ENCODE data around the gene ZNF426. TPM values are rescaled to one million over a fixed set of nuclear protein-coding genes. Genes with fewer than 3 reads are reported as not detected.

The ZNF426 gene
- total and polyA plus RNA-seq, 10 donors: 1.7 to 22.7 (median 14.6) TPM

DNA sequence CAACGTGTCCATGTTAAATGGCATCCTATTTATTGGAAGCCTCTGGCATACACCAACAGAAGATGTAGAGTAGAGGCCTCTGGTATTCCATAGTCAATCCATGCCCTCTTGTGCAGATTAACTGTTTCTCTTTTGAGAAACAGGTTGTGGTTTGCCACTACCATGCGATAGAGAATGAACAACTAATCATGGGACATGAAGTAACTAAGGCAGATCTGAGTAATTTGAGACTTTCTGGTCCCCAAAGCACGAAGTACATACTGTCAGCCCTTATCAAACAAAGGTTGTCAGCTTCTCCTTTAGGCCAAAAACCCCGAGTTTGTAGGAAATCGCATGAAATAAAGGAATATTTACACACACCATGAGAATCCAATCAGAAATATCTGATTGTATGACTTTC lies 42.3 kb upstream of the ZNF426 start:
- DNase-seq: no peak
- Histone ChIP-seq H3K4me1 (peaks cover 19 to 46% (median 28%) of the 10 kb centered on the region in 6 donors), H3K27me3 (replicated peaks in 1 of 7) (no peaks in the 10 kb centered on the region), H3K4me3 (no peak overlapping the region), H3K27ac (no peak overlapping the region), H3K36me3 (peaks cover 0 to 61% (median 17%) of the 10 kb centered on the region in 6 donors), H3K9me3 (peaks cover 22 to 67% (median 55%) of the 10 kb centered on the region in 8 donors)
- intact Hi-C loops (cut with DNase I; ENCODE audit: low total_unique reads): loop anchor here (10.0 kb wide), 1 partner anchor 266 kb away; no protein-coding TSS in a partner anchor
- no peak for TF ChIP-seq CTCF (IDR thresholded peaks at IDR 0.05 in 8 of 11, conservative IDR thresholded peaks at IDR 0.05 in 3 of 11)
- TF ChIP-seq POLR2AphosphoS5 (IDR thresholded peaks at IDR 0.05): no peak
- TF ChIP-seq POLR2A (IDR thresholded peaks at IDR 0.05): no peak
- WGBS, 5 donors: 81 to 90% (median 85%) methylated on average over 5 of the region's 5 CpGs

DNA sequence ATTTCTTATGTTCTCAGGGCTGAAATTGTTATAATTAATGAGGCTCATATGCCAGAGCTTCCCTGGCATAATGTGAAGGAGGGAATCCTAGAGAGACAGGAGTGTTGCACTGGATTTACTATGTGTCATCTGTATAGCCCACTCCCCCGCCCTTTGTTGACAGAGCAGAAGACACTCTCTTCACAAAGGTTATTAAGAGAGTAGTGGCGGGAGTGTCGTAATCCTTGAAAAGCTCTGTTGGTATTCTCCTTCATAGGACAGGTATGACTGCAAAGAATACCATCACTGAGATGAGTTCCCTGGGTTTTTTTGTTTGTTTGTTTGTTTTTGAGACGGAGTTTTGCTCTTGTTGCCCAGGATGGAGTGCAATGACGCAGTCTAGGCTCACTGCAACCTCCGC lies 31.8 kb upstream of the ZNF426 start:
- H3K36me3 ChIP-seq: peaks cover 37 to 100% (median 69%) of the 10 kb centered on the region in 6 donors
- no peak for DNase-seq
- peaks cover 85 to 100% (median 100%) of the 10 kb centered on the region in 8 donors for H3K9me3 ChIP-seq
- TF ChIP-seq POLR2AphosphoS5 (IDR thresholded peaks at IDR 0.05) (no peak), POLR2A (IDR thresholded peaks at IDR 0.05) (no peak), CTCF (IDR thresholded peaks at IDR 0.05 in 8 of 11, conservative IDR thresholded peaks at IDR 0.05 in 3 of 11) (no peak)
- peak overlapping the region in 1 of 8 donors; percentile 11 for H3K4me3 ChIP-seq
- no peaks in the 10 kb centered on the region for H3K27me3 ChIP-seq (replicated peaks in 1 of 7)
- intact Hi-C loops (cut with DNase I; ENCODE audit: low total_unique reads): no loop called here
- H3K27ac ChIP-seq: no peak overlapping the region
- WGBS, 5 donors: 92 to 98% (median 98%) methylated on average over 6 of the region's 6 CpGs
- H3K4me1 ChIP-seq: no peaks in the 10 kb centered on the region

DNA sequence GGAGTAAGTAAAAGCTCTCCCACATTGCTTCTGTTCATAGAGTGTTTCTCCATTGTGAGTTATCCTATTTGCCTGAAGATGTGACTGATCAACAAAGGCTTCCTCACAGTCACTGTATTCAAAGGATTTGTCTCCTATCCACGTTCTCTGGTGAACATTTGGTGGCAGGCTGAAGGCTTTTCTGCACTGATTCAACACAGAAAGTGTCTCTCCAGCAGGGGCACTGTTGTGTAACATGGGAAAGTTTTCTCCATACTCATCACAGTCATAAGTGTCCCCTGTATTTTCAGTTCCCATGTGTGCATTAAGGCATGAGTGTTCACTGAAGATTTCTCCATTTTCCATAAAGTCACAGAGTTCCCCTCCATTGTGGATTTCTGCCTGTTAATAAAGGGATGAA lies 28.3 kb upstream of the ZNF426 start:
- TF ChIP-seq POLR2AphosphoS5 (IDR thresholded peaks at IDR 0.05) (no peak), POLR2A (IDR thresholded peaks at IDR 0.05) (no peak), CTCF (IDR thresholded peaks at IDR 0.05 in 8 of 11, conservative IDR thresholded peaks at IDR 0.05 in 3 of 11) (no peak)
- DNase-seq: no peak
- WGBS, 5 donors: 90 to 96% (median 93%) methylated on average over 1 of the region's 1 CpG
- Histone ChIP-seq H3K27me3 (replicated peaks in 1 of 7) (no peaks in the 10 kb centered on the region), H3K4me3 (peak overlapping the region in 1 of 8 donors; percentile 2), H3K27ac (no peak overlapping the region), H3K36me3 (peaks cover 55 to 100% (median 84%) of the 10 kb centered on the region in 6 donors), H3K4me1 (no peaks in the 10 kb centered on the region), H3K9me3 (peaks cover 83 to 100% (median 100%) of the 10 kb centered on the region in 8 donors)
- intact Hi-C loops (cut with DNase I; ENCODE audit: low total_unique reads): no loop called here

DNA sequence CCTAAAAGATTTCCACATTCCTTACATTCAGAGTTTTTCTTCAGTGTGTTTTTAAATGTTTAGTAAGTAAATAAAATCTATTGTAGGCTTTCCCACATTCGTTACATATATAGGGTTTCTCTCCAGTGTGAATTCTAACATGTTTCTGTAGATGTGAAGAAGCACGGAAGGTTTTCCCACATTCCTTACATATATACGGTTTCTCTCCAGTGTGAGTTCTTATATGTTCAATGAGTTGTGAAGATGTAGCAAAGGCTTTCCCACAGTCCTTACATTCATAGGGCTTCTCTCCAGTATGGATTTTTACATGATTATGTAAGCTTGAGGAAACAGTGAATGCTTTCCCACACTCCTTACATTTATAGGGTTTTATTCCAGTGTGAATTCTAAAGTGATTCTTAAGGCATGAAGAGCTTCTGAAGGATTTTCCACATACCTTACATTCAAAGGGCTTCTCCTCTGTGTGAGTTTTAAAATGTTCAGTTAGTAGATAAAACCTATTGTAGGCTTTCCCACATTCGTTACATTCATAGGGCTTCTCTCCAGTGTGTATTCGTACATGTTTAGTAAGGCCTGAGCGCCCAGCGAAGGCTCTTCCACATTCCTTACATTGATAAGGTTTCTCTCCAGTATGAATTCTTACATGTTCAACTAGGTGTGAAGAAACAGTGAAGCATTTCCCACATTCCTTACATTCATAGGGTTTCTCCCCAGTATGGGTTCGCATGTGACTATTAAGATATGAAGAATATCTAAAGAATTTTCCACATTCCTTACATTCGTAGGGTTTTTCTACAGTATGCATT lies 27.7 kb upstream of the ZNF426 start:
- no peak for TF ChIP-seq POLR2AphosphoS5 (IDR thresholded peaks at IDR 0.05)
- Histone ChIP-seq H3K4me3 (peak overlapping the region in 1 of 8 donors; percentile 2), H3K4me1 (no peaks in the 10 kb centered on the region), H3K36me3 (peaks cover 50 to 100% (median 89%) of the 10 kb centered on the region in 6 donors), H3K27ac (no peak overlapping the region), H3K9me3 (peaks cover 83 to 100% (median 100%) of the 10 kb centered on the region in 8 donors), H3K27me3 (replicated peaks in 1 of 7) (no peaks in the 10 kb centered on the region)
- WGBS, 5 donors: 96 to 99% (median 98%) methylated on average over 9 of the region's 9 CpGs
- intact Hi-C loops (cut with DNase I; ENCODE audit: low total_unique reads): no loop called here
- no peak for DNase-seq
